IPS-NIHi7 (cell line): Measurements from ENCODE around the gene INPP4B.

Source experiments
- DNase-seq: peaks from one replicate; pipeline ENCODE4 v3.0.0; 2012; ENCODE audit warnings: mixed read lengths; ENCODE audit errors: extremely low spot score

The INPP4B gene

DNA sequence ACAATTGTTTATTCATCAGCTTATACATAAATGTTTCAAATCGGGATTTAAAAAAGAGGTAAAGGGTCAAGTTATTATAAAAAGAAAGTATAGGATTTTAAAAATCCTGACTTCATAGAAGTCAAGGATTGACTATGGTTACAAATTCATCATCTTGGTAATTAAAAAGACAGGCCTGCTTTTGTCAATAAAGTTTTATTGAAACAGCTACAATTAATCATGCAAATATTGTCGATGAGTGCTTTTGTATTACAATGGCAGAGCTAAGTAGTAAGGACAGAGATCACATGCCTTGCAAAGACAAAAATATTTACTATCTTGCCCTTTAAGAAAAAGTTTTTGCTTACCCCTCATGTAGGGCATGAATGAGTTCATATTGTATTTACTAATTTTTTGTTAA is 614.3 kb downstream of the INPP4B start:
- no peak for DNase-seq

DNA sequence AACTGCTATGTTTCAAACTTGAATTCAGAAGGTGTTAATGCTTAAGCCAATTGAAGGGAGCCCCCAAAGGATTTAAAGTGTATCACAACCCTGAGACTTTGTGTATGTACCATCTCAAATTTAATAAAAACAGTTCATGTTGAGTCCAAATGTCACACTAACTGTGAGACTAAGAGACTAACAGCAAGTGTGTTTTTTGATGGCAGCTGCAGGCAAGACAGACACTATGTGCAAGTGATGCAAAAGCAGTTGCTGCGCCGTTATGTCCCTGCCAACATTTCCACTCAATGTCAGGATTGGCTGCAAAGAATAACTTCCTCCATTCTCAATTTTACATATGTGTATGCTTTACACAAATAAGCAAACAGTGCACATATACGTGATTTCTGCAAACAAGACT is 615.1 kb downstream of the INPP4B start:
- DNase-seq = no peak

DNA sequence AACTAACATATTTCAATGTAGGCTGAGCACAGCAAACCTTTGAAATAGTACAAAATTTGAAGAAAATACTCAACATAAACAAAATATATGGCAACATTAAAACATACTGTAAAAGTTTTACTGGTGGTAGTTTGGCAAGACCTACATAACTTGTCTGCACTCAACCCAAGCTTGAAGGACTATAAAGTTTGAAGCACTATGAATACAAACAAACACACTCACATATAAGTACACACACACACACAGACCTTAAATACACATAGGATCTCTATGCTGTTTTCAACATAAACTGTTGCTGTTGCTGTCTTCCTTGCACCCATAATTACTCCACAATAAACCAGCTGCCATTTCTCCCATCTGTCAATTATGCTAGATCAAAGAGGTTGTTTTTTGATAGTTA is 620.1 kb downstream of the INPP4B start:
- DNase-seq = no peak

DNA sequence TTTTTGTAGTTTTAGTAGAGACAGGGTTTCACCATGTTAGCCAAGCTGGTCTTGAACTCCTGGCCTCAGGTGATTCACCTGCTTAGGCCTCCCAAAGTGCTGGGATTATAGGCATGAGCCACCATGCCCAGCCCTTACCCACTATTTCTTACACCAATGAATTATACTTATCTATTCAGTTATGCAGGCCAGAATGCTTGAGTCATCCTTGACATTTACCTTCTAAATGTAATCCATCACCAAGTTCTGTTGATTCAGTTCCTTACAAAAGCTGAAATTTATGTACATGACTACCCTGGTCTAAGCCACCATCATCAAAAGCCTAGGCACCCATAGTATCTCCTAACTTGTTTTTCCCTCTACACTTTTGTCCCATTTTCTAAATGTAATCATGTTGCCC is 624.0 kb downstream of the INPP4B start:
- DNase-seq = no peak

DNA sequence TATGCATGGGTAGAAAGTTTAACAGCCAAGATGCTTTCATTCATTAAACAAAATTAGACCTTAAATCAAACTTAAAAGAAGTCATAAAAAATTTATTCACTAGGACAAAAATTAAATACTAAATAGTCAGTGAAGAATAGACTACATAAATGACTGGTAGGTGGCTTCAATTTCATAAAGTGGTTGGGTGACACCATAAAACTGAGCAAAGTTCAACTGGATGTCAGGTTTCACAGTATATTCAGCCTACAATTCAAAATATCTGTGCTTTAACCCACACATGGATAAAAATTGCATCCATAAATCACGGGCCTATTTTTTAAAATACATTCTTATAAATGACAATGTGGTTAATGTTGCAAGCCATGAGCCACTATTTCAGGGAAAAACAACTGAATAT is 627.4 kb downstream of the INPP4B start:
- DNase-seq = no peak

DNA sequence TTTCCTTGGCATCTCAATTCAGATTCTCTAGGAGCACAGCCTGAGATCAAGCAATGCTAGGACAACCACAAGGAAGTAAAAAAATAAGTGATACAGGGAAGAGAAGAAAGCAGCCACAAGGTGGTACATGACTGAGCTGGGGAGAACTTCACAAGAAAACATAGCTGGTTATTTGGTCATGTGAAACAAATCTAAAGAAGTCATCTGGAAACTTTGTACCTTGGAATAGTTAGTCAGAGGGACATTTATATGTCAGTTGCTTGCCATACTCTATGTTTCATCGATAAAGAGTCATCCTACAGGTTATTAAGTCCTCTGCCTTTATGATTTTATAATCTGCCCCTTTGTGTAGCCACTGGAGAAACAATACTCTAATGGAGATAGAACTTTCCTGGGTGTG is 634.7 kb downstream of the INPP4B start:
- DNase-seq = no peak

DNA sequence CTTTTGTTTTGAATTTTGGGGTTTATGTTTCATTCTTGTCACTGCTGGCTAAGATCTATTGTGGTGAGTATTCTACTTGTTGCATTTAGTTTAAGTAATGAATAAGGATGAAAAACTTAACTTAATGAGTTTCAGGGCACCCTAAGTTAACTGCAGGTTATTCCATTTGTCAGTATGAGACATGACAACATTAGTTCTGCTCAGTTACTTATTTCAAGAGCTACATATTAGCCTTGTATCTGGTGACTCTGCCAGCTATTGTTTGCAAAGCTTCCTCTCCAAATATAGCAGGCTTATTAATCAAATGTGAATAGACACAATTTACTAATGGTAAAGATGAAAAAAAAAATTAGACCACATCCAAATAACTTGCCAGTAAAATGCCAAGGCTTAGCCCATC is 642.6 kb downstream of the INPP4B start:
- no peak for DNase-seq

DNA sequence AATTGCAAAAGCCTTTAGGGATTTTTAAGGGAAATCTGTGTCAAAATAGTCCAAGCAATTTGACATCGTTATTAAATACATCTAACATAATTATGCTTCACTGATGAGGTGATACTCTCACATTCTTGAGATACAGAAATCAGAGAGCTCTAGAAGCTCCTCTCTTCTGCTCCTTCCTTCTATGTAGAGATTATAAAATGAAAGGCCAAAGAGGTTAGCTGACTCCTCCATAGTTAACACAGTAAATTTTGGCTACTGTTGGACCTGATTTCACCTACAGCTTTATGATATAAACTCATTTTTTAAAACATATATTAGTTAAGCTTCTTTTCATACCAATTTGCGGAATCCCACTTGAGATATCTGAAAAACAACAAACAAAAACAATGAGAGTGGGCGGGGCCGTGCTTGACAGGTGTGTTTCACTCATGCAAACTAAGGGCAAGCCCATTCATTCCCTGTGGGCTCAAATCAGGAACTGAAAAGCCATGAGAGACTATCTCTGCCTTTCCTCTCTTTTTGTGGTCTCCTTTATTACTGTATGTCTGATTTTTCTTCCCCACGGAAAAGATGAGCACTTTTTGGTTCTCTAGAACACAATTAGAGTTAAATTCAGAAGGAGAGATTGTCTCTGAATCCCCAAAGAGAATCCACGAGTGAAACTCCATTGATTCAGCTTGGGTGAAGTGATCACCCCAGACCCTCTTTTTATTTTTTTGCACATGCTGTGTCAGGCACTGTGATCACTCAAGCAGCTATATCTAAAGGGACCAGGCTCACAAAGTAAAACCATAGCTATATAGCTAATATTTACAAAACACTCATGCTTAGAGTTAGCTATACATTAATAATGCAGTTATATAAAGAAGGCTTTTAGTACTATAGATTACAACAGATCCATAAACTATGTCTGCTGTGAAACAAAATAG is 643.4 kb downstream of the INPP4B start:
- DNase-seq = peak; percentile 12

DNA sequence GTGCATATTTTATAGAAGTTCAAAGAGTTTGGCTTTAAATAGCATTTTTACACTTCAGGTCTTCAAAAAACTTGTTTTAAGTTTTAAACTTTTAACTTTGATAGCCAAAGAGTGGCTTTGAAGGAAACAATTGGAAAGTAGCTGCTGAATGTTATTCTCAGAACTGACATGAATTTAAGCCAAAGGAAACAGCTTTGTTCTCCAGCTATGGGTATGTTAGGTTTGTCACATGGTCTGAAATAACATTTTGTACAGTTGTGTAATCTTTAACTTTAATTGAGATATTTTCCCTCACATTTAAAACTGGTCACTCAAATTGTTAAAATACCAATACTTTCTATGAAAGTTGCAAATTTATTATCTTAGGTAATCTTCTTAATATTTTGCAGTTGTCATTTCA is 645.1 kb downstream of the INPP4B start:
- no peak for DNase-seq

DNA sequence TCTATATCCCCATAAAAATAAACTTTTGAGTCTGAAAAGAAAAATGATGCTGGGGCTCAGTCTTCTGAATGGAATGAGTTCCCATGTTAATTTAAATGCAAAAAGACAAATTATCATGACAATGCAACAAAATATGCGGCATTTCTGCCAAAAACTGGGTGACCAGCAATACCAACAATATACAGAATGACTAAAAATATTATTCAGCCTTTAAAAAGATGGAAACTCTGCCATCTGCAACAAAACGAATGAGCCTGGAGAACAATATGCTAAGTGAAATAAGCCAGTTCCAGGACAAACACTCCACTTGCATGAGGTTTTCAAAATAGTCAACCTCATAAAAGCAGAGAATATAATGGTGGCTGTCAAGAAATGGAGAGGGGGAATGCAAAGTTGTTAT is 651.2 kb downstream of the INPP4B start:
- DNase-seq = no peak

DNA sequence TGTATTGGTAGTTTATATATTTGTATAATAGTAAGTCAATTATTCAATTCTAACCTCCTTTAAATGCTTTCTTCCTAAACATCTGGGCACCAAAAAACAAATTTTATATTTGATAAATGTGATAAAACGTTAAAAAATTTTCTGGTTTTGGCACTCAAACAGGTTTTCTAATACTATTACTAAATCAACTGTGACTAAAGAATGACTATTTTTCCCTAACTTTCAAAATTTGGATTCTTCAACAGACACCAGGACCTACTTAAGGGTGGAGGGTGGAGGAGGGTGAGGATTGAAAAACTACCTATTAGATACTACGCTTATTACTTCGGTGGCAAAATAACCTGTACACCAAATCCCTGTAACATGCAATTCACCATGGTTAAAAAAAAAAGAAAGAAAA is 654.2 kb downstream of the INPP4B start:
- no peak for DNase-seq

DNA sequence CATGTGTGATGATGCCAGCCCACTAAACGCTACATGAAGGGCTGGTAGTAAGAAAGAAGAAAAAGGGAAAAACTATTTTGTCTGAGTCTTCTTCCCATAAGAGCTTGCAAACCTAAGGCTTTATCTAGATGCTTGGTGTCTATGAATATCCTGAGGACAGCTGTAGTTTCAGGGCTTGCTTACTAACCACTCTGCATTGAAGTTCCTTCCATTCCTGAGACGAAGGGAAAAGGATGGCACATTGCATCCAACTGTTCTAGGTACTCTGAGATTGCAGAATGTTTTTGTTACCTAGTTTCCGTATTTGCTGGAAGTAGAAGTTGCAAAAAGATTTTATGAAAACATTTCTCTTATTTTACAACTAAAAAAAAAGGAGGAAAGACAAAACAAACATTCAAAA is 665.1 kb downstream of the INPP4B start:
- DNase-seq = no peak

DNA sequence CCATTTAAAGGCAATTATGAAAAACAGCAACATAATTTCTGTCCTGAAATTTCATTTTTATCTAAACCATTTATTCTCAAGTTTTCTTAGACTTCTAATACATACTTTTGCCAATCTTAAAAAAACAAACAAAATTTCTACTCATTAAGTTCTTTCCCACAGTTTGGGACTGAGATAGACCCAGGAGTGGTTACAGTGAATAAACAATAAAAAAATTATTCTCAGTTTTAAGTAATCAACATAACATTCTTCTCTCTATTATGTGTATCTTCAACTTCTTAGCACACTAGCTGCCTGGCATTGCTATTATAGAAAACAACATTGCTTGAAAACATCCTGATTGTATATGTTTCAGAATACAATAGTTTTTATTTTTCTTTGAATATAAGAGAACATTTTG is 676.9 kb downstream of the INPP4B start:
- DNase-seq = no peak

DNA sequence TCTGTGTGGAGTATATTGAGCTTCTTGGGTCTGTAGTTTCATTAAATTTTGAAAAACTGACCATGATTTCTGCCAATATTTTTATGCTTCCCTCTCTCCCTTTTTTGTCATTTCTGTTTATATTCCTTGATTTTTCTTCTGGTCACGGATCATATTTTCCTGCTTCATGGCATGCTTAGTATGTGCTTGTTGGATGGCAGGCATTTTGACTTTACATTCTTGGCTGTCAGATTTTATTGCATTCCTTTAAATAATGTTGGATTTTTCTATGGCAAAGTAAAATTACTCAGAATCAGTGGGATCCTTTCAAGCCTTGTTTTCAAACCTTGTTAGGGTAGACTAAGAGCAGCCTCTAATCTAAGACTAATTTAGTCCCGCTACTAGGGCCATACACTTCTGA is 677.9 kb downstream of the INPP4B start:
- no peak for DNase-seq

DNA sequence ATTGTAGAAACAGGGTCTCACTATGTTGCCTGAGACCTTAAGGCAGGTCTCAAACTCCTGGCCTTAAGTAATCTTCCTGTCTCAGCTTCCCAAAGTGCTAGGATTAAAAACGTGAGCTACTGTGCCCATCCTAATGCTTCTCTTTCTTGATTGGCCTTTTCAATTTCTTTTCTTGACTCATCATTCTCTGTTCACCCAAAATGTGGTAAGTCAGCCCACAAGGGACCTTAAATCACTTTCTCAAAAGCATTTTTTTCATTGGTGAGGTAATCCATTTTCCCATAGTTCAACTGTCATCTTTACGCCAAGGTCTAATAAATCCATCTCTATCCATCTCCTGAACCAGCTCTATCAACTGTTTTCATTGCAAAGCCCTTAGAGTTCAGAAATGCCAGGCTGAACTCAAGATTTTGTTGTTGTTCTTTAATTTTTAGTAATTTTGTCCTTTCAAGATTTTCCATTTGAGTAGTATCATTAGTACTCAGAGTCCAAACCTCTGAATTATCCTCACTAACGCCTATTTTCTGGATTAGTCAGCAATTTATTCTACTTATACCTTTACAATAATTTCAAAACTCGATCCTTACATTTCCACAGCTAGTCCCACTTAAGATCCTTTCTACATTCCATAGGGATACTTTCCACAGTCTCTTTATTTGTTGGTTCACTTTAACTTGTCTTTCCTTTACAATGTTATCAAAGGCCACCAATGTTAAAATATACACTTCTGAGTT is 681.2 kb downstream of the INPP4B start:
- no peak for DNase-seq

DNA sequence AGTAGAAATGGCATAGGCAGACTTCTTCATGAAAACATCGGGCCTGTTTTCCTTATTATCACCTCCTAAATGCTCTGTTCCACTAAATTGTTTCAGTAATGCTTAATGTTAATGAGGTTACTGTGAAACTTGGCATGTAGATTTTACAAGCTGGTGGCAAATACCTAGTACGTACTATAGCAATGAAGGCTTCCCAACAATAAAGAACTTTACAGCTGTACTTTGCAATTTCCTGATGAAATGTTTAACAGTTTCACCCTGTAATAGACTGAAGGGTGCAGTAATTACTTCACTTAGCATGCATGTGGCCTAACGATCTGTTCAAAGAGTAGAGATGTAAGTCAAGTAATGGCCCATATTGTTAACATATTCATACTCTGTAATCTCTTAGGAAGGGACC is 685.0 kb downstream of the INPP4B start:
- DNase-seq = no peak

DNA sequence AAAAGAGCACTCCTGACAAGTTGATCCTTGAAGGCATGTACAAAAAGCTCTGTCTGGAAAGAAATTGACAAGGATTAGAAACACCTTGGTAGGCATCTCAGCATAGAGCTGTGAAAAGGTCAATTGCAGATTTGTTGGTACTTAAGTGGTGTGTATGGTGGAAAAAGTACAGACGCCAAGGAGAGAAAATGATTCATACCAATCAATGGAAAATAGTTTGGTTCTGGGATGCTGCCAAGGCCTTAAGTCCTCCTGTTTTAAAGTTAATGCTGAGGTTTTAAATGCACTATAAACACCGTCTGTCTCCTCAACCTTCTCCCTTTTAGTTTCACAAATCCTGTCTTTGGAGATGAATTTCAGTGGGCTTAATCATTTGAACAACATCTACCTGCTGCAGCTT is 685.6 kb downstream of the INPP4B start:
- DNase-seq = no peak

DNA sequence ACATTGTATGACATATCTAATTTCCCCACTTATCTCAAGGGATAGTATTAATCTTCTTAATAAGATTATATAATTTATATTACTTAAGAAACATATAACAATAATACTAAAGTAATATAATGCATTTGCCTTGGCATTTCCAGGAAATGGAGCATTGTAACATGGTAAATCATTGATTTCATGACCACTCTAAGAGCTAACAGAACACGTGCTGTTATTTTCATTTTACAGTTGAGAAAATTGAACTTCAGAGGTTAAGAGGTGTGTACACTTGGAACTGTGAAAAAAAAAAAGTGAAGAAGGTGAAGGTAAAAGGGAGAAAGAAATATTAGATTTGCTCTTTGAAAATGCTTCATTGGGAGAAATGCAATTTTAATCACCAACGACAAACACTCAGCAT is 687.1 kb downstream of the INPP4B start:
- no peak for DNase-seq

DNA sequence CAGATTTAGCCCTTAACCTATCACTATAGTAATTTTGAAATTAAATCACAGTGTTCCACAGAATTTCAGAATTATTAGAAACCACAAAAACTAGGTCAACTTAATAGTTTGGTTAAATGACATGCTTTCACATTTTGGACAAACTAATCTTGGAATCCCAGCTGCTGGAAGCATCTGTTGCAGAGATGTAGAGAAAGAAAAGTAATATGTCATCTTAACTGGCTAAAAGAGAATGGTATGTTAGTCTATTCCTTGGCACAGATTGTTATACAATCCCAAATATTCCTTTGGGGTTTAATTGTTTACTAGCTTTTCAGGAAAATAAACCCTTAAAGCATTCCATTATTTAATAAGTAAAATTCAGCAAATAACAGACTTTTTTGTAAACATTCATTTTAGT is 689.8 kb downstream of the INPP4B start:
- no peak for DNase-seq

DNA sequence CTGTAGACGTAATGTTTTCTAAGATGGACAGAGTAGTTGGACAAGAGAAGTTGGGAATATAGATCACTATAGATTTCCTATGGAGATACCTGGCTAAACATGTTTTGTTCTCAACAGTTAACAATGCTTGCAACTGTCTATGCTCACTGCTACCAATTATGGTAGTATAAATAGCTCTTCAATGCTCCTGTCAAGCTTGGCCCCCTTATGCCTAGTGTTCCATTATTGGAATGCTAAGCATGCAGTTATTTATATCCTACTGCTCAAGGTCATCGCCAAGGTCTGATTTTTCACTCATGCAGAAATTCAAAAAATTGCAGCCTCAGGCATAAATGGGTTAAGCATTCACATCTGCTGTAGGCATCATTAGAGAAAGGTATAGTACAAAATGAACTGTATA is 690.8 kb downstream of the INPP4B start:
- no peak for DNase-seq

DNA sequence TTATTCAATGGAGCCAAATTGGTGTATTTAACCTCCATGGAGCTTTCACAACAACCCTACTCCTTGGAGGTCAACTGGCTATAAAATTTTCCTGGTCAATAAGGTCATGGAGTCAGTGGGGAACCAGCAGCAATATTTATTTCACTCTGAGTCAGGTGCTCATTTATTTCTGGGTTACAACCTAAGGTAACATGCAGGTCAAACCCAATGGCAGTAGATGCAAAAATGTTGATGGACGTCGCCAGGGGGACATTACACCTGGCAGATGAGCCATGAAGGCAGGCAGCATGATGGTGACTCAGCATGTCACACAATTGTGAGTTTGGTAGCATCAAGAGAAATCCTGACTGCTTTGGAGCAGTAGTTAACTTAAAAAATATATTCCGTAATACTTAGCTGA is 695.6 kb downstream of the INPP4B start:
- no peak for DNase-seq

DNA sequence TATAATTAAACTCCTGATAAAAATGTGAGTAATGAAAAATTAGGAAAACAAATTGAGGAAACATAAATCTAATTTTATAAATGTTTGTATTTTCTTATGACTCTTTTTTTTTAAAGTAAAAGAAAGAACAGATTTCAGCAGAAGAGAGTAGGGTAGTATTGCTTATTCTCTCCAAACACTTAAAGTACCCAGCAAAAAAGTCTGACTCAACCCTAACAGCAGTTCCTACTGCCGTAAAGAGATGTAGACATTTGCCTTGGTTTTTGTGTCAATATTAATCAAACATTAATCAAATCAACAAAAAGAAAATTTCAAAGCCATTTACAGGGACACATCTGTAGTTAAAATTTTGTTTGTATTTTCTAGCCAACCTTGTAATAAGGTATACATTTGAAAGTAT is 701.3 kb downstream of the INPP4B start:
- DNase-seq = no peak

DNA sequence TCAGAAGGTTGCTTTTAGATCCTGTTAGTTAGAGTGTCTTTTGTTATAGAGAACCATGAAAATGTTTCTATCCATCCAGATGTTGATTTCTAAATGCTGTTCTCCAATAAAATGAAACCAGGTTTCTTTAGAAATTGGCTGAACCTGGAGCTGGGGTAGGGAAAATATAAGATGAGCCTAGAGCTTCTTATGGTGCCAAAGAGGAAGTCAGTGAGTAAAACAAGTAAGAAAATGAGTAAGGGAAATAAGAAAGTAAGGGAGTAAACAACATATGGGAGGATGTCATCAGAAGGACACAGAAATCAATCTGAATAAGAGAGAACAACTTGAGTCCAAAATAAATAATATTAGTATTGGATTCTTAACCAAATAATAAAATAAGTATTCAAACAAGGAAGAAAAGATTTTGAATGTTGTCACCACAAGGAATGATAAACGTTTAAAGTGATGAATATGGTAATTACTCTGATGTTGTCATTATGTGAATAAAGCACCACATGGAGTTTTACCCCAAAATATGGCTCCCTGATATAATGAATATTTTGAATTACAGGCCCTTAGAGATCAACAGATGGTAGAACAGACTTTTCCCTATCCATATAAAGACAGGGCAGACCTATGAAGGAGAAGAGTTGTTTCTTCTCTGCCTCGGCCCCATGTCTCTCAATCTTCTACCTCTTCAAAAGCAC is 703.6 kb downstream of the INPP4B start:
- no peak for DNase-seq
